GM21576 (cell line): ENCODE results near the gene TGM6.

ENCODE experiments used
- ATAC-seq: cut with Tn5 transposase; IDR thresholded peaks from one replicate; pipeline ENCODE4 v1.9.1; 2021; ENCODE audit warnings: mild to moderate bottlenecking, moderate library complexity; ENCODE audit not compliant: unreplicated experiment

The TGM6 gene

GRCh38 chr20:2480381-2480780, 99.7 kb downstream of the TGM6 start:
- ATAC-seq = no peak
